ENCODE data around the gene GGCT.

GGCT gene

GRCh38 chr7:30470771-30471170, 33.9 kb downstream of the GGCT start:
- peak overlapping the region; percentile 92 for H3K27ac Mint-ChIP-seq
- no peaks in the 10 kb centered on the region for H3K9me3 Mint-ChIP-seq
- no peak for DNase-seq
- TF ChIP-seq, protein P1, sequence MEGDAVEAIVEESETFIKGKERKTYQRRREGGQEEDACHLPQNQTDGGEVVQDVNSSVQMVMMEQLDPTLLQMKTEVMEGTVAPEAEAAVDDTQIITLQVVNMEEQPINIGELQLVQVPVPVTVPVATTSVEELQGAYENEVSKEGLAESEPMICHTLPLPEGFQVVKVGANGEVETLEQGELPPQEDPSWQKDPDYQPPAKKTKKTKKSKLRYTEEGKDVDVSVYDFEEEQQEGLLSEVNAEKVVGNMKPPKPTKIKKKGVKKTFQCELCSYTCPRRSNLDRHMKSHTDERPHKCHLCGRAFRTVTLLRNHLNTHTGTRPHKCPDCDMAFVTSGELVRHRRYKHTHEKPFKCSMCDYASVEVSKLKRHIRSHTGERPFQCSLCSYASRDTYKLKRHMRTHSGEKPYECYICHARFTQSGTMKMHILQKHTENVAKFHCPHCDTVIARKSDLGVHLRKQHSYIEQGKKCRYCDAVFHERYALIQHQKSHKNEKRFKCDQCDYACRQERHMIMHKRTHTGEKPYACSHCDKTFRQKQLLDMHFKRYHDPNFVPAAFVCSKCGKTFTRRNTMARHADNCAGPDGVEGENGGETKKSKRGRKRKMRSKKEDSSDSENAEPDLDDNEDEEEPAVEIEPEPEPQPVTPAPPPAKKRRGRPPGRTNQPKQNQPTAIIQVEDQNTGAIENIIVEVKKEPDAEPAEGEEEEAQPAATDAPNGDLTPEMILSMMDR (IDR thresholded peaks at IDR 0.05) = no peak
- peaks cover 3% of the 10 kb centered on the region for H3K27me3 Mint-ChIP-seq (ENCODE audit: low read depth, poor library complexity)
- peaks cover 49% of the 10 kb centered on the region for H3K4me1 Mint-ChIP-seq
- no peak overlapping the region for H3K4me3 Mint-ChIP-seq
- no peaks in the 10 kb centered on the region for H3K36me3 Mint-ChIP-seq (ENCODE audit: low read depth)

- no peak for DNase-seq
- H3K9me3 Mint-ChIP-seq = no peaks in the 10 kb centered on the region
- TF ChIP-seq, protein P1 (IDR thresholded peaks at IDR 0.05) = no peak
- peak overlapping the region; percentile 93 for H3K27ac Mint-ChIP-seq
- H3K27me3 Mint-ChIP-seq (ENCODE audit: low read depth, poor library complexity) = peaks cover 8% of the 10 kb centered on the region
- peaks cover 47% of the 10 kb centered on the region for H3K4me1 Mint-ChIP-seq
- H3K36me3 Mint-ChIP-seq (ENCODE audit: low read depth) = no peaks in the 10 kb centered on the region
- H3K4me3 Mint-ChIP-seq = no peak overlapping the region
Observed at GRCh38 chr7:30470163-30470770, 34.4 kb downstream of the GGCT start.

DNA sequence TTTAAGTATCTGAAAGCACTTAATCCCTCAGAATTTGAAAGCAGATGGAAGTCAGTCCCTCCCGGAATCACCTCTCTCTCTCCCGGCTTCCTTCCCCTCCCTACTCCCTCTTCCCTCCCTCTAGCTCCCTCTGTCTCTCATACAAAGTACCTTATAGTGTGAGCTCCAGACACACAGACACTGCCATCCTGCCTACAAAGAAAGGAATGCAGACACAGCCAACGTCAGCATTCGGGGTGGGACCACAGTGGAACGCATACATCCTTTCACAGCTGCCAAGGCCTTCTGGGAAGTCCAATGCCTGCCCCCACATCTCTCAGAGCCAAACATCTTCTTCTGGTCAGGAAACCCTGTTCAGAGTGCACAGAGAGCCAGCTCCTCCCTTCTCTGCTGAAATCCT, 35.3 kb downstream of the GGCT start:
- H3K4me3 Mint-ChIP-seq = peak overlapping the region; percentile 41
- DNase-seq = peak; percentile 23
- H3K36me3 Mint-ChIP-seq (ENCODE audit: low read depth) = no peaks in the 10 kb centered on the region
- H3K4me1 Mint-ChIP-seq = peaks cover 49% of the 10 kb centered on the region
- no peak overlapping the region for H3K27ac Mint-ChIP-seq
- TF ChIP-seq, protein P1 (IDR thresholded peaks at IDR 0.05) = no peak
- peaks cover 9% of the 10 kb centered on the region for H3K27me3 Mint-ChIP-seq (ENCODE audit: low read depth, poor library complexity)
- H3K9me3 Mint-ChIP-seq = no peaks in the 10 kb centered on the region

DNA sequence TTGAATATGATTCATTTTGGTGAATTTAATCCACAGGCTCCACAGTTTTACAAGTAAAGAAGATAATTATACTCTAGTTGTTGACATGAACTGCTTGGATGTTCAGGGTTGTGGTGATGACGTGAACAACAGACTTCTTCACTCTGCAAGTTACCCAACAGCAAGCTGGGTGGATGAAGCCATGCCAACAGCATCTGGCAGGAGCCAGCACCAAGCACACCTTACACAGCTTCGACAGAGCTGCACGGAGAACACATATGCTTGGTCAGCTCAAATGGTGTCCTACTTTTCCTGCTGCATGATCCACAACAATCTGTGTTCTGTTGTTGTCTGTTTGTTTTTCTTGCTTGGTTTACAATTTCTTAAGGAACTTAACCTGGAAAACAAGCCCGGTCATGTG, 35.8 kb downstream of the GGCT start:
- no peaks in the 10 kb centered on the region for H3K36me3 Mint-ChIP-seq (ENCODE audit: low read depth)
- TF ChIP-seq, protein P1 (IDR thresholded peaks at IDR 0.05) = no peak
- no peak for DNase-seq
- H3K27me3 Mint-ChIP-seq (ENCODE audit: low read depth, poor library complexity) = peaks cover 9% of the 10 kb centered on the region
- peaks cover 54% of the 10 kb centered on the region for H3K4me1 Mint-ChIP-seq
- no peak overlapping the region for H3K27ac Mint-ChIP-seq
- no peak overlapping the region for H3K4me3 Mint-ChIP-seq
- H3K9me3 Mint-ChIP-seq = no peaks in the 10 kb centered on the region

GRCh38 chr7:30468041-30468440, 36.6 kb downstream of the GGCT start:
- Mint-ChIP-seq H3K27ac (no peak overlapping the region), H3K9me3 (no peaks in the 10 kb centered on the region), H3K4me3 (no peak overlapping the region), H3K4me1 (peaks cover 57% of the 10 kb centered on the region), H3K27me3 (ENCODE audit: low read depth, poor library complexity) (peaks cover 9% of the 10 kb centered on the region), H3K36me3 (ENCODE audit: low read depth) (no peaks in the 10 kb centered on the region)
- DNase-seq = no peak
- TF ChIP-seq, protein P1 (IDR thresholded peaks at IDR 0.05) = no peak

GRCh38 chr7:30467271-30467670, 37.4 kb downstream of the GGCT start:
- H3K27ac Mint-ChIP-seq = no peak overlapping the region
- H3K4me1 Mint-ChIP-seq = peaks cover 54% of the 10 kb centered on the region

More at GRCh38 chr7:30467271-30467670, 37.4 kb downstream of the GGCT start:
- TF ChIP-seq, protein P1 (IDR thresholded peaks at IDR 0.05) = no peak
- H3K27me3 Mint-ChIP-seq (ENCODE audit: low read depth, poor library complexity) = peaks cover 9% of the 10 kb centered on the region
- H3K36me3 Mint-ChIP-seq (ENCODE audit: low read depth) = no peaks in the 10 kb centered on the region
- no peak for DNase-seq
- H3K4me3 Mint-ChIP-seq = no peak overlapping the region
- H3K9me3 Mint-ChIP-seq = no peaks in the 10 kb centered on the region

All from nephron progenitor cell (in vitro differentiated cells).